SU-DHL-6 (cell line): ENCODE measurements around the gene KCND2.

Source experiments
- H2AFZ ChIP-seq: fragments of 200-600 bp; sonication (generic); 2 replicates; pipeline ENCODE4 v1.6.1; 2014; ENCODE audit warnings: low read depth, mild to moderate bottlenecking, moderate library complexity, mixed read lengths, antibody characterized with exemption, low read length; ENCODE audit not compliant: severe bottlenecking
- H3F3A ChIP-seq: fragments of 200-600 bp; shearing (Covaris generic); 2 replicates; pipeline ENCODE4 v1.6.0; 2016; ENCODE audit warnings: antibody characterized with exemption, mild to moderate bottlenecking; ENCODE audit not compliant: insufficient read depth
- H3K27ac ChIP-seq: fragments of 200-600 bp; sonication (generic); 2 replicates; pipeline ENCODE4 v1.5.1; 2016; ENCODE audit warnings: low read depth, mild to moderate bottlenecking, low read length, moderate library complexity, mixed read lengths
- H3K27me3 ChIP-seq: fragments of 200-600 bp; sonication (generic), shearing (Covaris generic); 2 replicates; pipeline ENCODE4 v1.6.0; 2014; ENCODE audit warnings: mild to moderate bottlenecking, low read length
- H3K36me3 ChIP-seq: fragments of 200-600 bp; sonication (generic); 2 replicates; pipeline ENCODE4 v1.6.1; 2014; ENCODE audit warnings: mild to moderate bottlenecking, low read length, mixed read lengths
- H3K4me2 ChIP-seq: fragments of 300-600, 200-600 bp; shearing (Covaris generic), sonication (generic); 2 replicates; pipeline ENCODE4 v1.6.0; 2014; ENCODE audit warnings: low read length, low read depth, mild to moderate bottlenecking; ENCODE audit not compliant: poor library complexity, severe bottlenecking
- H3K4me3 ChIP-seq: fragments of 200-600 bp; sonication (generic); 2 replicates; pipeline ENCODE4 v1.5.1; 2014; ENCODE audit warnings: antibody characterized with exemption, low read length, mild to moderate bottlenecking, mixed read lengths; ENCODE audit not compliant: insufficient read depth, poor library complexity, severe bottlenecking
- H3K79me2 ChIP-seq: fragments of 200-600 bp; sonication (generic); 2 replicates; pipeline ENCODE4 v1.6.1; 2014; ENCODE audit warnings: mild to moderate bottlenecking, low read length, moderate library complexity; ENCODE audit not compliant: insufficient read depth
- H3K9ac ChIP-seq: fragments of 200-600 bp; sonication (generic); 2 replicates; pipeline ENCODE4 v1.7.0; 2014; ENCODE audit warnings: mild to moderate bottlenecking, low read length
- H3K9me2 ChIP-seq: fragments of 200-600 bp; sonication (generic); replicated peaks from 2 replicates; pipeline ENCODE4 v1.6.1; 2014; ENCODE audit warnings: low read length; ENCODE audit not compliant: insufficient read depth
- H3K9me3 ChIP-seq: fragments of 200-600 bp; sonication (generic); 2 replicates; pipeline ENCODE4 v1.6.1; 2014; ENCODE audit warnings: low read length, mixed read lengths; ENCODE audit not compliant: insufficient read depth
- H4K20me1 ChIP-seq: fragments of 200-600 bp; sonication (generic); 2 replicates; pipeline ENCODE4 v1.6.1; 2014; ENCODE audit warnings: low read depth, mild to moderate bottlenecking, antibody characterized with exemption, low read length, moderate library complexity, mixed read lengths
- CTCF ChIP-seq: fragments of 200-600 bp; sonication (generic); IDR thresholded peaks from one replicate; pipeline ENCODE4 v1.5.1; 2017; ENCODE audit warnings: antibody characterized with exemption, mild to moderate bottlenecking, low read length, moderate library complexity; ENCODE audit not compliant: insufficient read depth, poor library complexity, severe bottlenecking
- EZH2phosphoT487 ChIP-seq: fragments of 200-600 bp; sonication (generic), shearing (Covaris generic); conservative IDR thresholded peaks from 2 replicates; pipeline ENCODE4 v1.6.1; 2018; ENCODE audit warnings: mild to moderate bottlenecking, antibody characterized with exemption, low read length, moderate library complexity, mixed read lengths

Gene KCND2

GRCh38 chr7:120460949-120461348, 188.0 kb downstream of the KCND2 start:
- H3K4me3 ChIP-seq: no peak overlapping the region
- H3K36me3 ChIP-seq: no peaks in the 10 kb centered on the region
- H2AFZ ChIP-seq: no peak overlapping the region
- H3K9ac ChIP-seq: no peak overlapping the region
- no peak for TF ChIP-seq EZH2phosphoT487
- no peak for TF ChIP-seq CTCF
- H3K27ac ChIP-seq: no peak overlapping the region
- no peaks in the 10 kb centered on the region for H3K27me3 ChIP-seq
- H3F3A ChIP-seq: no peaks in the 10 kb centered on the region
- no peaks in the 10 kb centered on the region for H4K20me1 ChIP-seq
- no peaks in the 10 kb centered on the region for H3K79me2 ChIP-seq
- H3K9me3 ChIP-seq: peaks cover 6% of the 10 kb centered on the region; the same call in 1 of the 2 replicates
- H3K4me2 ChIP-seq: no peak overlapping the region
- no peaks in the 10 kb centered on the region for H3K9me2 ChIP-seq

GRCh38 chr7:120462991-120463390, 190.0 kb downstream of the KCND2 start:
- Histone ChIP-seq H3K27ac (no peak overlapping the region), H3K79me2 (no peaks in the 10 kb centered on the region), H3K4me2 (no peak overlapping the region), H3K4me3 (no peak overlapping the region), H3K9me2 (no peaks in the 10 kb centered on the region), H3K9ac (no peak overlapping the region), H3K27me3 (no peaks in the 10 kb centered on the region), H3K36me3 (no peaks in the 10 kb centered on the region), H4K20me1 (no peaks in the 10 kb centered on the region), H3F3A (no peaks in the 10 kb centered on the region), H2AFZ (no peak overlapping the region), H3K9me3 (no peaks in the 10 kb centered on the region)
- TF ChIP-seq EZH2phosphoT487: no peak
- TF ChIP-seq CTCF: no peak

GRCh38 chr7:120464104-120464503, 191.1 kb downstream of the KCND2 start:
- H3K79me2 ChIP-seq: no peaks in the 10 kb centered on the region
- H3K9ac ChIP-seq: no peak overlapping the region
- H3K36me3 ChIP-seq: no peaks in the 10 kb centered on the region
- H3F3A ChIP-seq: no peaks in the 10 kb centered on the region
- TF ChIP-seq CTCF (no peak), EZH2phosphoT487 (no peak)
- no peaks in the 10 kb centered on the region for H3K9me3 ChIP-seq
- no peak overlapping the region for H2AFZ ChIP-seq
- no peak overlapping the region for H3K4me2 ChIP-seq
- no peaks in the 10 kb centered on the region for H3K27me3 ChIP-seq
- no peak overlapping the region for H3K27ac ChIP-seq
- H3K4me3 ChIP-seq: no peak overlapping the region
- H4K20me1 ChIP-seq: no peaks in the 10 kb centered on the region
- H3K9me2 ChIP-seq: no peaks in the 10 kb centered on the region
